WTC11 (cell line): ENCODE measurements around the gene B9D2. TPM values are rescaled to one million over a fixed set of nuclear protein-coding genes. Genes with fewer than 3 reads are reported as not detected.
A peak's percentile ranks its signal among the peaks of the same experiment; 100 is the strongest.

Experiments used
- ATAC-seq: fragments of 200-7000 bp; cut with Tn5 transposase; 2 replicates; pipeline ENCODE4 v1.10.0; 2021; ENCODE audit warnings: mild to moderate bottlenecking, moderate library complexity
- CTCF ChIA-PET: fragments of 300-600 bp; sonication (Branson Sonifier 250); formaldehyde crosslinking; loops from one replicate; lab custom pipeline; 2021; ENCODE audit warnings: antibody characterized with exemption; lab: Charles Lee
- POLR2A ChIA-PET: fragments of 350-600 bp; sonication (Branson Sonifier 250); formaldehyde crosslinking; loops from one replicate; lab custom pipeline; 2021; ENCODE audit warnings: antibody characterized with exemption; lab: Charles Lee
- DNase-seq: peaks from one replicate; pipeline ENCODE4 v3.0.0; 2021; ENCODE audit warnings: low spot score
- H3K27ac Mint-ChIP-seq: 2 replicates; pipeline ENCODE4 v1.8.0; 2021; ENCODE audit warnings: mixed read lengths
- H3K27me3 Mint-ChIP-seq: 2 replicates; pipeline ENCODE4 v1.8.0; 2021; ENCODE audit warnings: low read depth, mild to moderate bottlenecking, moderate library complexity, mixed read lengths
- H3K36me3 Mint-ChIP-seq: 2 replicates; pipeline ENCODE4 v1.8.0; 2021; ENCODE audit warnings: mixed read lengths
- H3K4me1 Mint-ChIP-seq: 2 replicates; pipeline ENCODE4 v1.8.0; 2022; ENCODE audit warnings: mixed read lengths
- H3K4me3 Mint-ChIP-seq: 2 replicates; pipeline ENCODE4 v1.8.0; 2021; ENCODE audit warnings: mild to moderate bottlenecking, moderate library complexity, mixed read lengths
- H3K9me3 Mint-ChIP-seq: 2 replicates; pipeline ENCODE4 v1.8.0; 2021; ENCODE audit warnings: mixed read lengths
- GABPB1 ChIP-seq: sonication (generic); formaldehyde crosslinking; IDR thresholded peaks from 2 replicates; pipeline ENCODE4 v1.8.1; 2023; ENCODE audit warnings: mild to moderate bottlenecking, missing genetic modification reagents
- GRHL2 ChIP-seq: fragments of 250-450 bp; sonication (Bioruptor Pico); IDR thresholded peaks from 2 replicates; pipeline ENCODE4 v1.8.0; 2022; ENCODE audit warnings: mild to moderate bottlenecking, moderate library complexity; ENCODE audit not compliant: insufficient replicate concordance, severe bottlenecking
- HMGXB4 ChIP-seq: sonication (generic); formaldehyde crosslinking; IDR thresholded peaks from 2 replicates; pipeline ENCODE4 v1.8.1; 2023; ENCODE audit warnings: mild to moderate bottlenecking, moderate library complexity, missing genetic modification reagents
- NFATC4 ChIP-seq: fragments of 250-450 bp; sonication (Bioruptor Pico); IDR thresholded peaks from 2 replicates; pipeline ENCODE4 v1.9.0; 2021; ENCODE audit warnings: mild to moderate bottlenecking
- NR2C2 ChIP-seq: sonication (generic); formaldehyde crosslinking; IDR thresholded peaks from 2 replicates; pipeline ENCODE4 v1.8.0; 2022; ENCODE audit warnings: mild to moderate bottlenecking, missing genetic modification reagents
- NR3C1 ChIP-seq: sonication (generic); formaldehyde crosslinking; conservative IDR thresholded peaks from 2 replicates; pipeline ENCODE4 v1.8.1; 2023; ENCODE audit warnings: low read depth, mild to moderate bottlenecking, missing genetic modification reagents
- SOX15 ChIP-seq: fragments of 250-450 bp; sonication (Bioruptor Pico); IDR thresholded peaks from 2 replicates; pipeline ENCODE4 v1.9.0; 2021; ENCODE audit warnings: mild to moderate bottlenecking
- SP1 ChIP-seq: sonication (generic); formaldehyde crosslinking; conservative IDR thresholded peaks from 2 replicates; pipeline ENCODE4 v1.8.1; 2022; ENCODE audit warnings: missing genetic modification reagents
- ZBTB21 ChIP-seq: sonication (generic); formaldehyde crosslinking; IDR thresholded peaks from 2 replicates; pipeline ENCODE4 v1.8.1; 2023; ENCODE audit warnings: mild to moderate bottlenecking, missing genetic modification reagents, borderline replicate concordance
- ZNF219 ChIP-seq: sonication (generic); formaldehyde crosslinking; IDR thresholded peaks from 2 replicates; pipeline ENCODE4 v1.8.0; 2023; ENCODE audit warnings: missing genetic modification reagents, mild to moderate bottlenecking, borderline replicate concordance
- ZNF263 ChIP-seq: sonication (generic); formaldehyde crosslinking; IDR thresholded peaks from 2 replicates; pipeline ENCODE4 v1.8.1; 2022; ENCODE audit warnings: low read depth, mild to moderate bottlenecking, moderate library complexity, missing genetic modification reagents
- total RNA-seq: library from RNA; stranded (reverse); gene quantifications from 3 replicates; pipeline ENCODE4 v1.2.3, GENCODE V29; 2021
- TF ChIP-seq, protein P1 (sequence below): fragments of 250-450 bp; sonication (Bioruptor Pico); IDR thresholded peaks from 2 replicates; pipeline ENCODE4 v1.9.0; 2021; ENCODE audit warnings: mild to moderate bottlenecking, borderline replicate concordance
- TF ChIP-seq, protein P2 (sequence below): sonication (generic); formaldehyde crosslinking; IDR thresholded peaks from 2 replicates; pipeline ENCODE4 v1.8.0; 2023; ENCODE audit warnings: missing genetic modification reagents, mild to moderate bottlenecking, borderline replicate concordance
- TF ChIP-seq, protein P3 (sequence below): sonication (generic); formaldehyde crosslinking; IDR thresholded peaks from 2 replicates; pipeline ENCODE4 v1.8.1; 2023; ENCODE audit warnings: mild to moderate bottlenecking, missing genetic modification reagents, moderate library complexity

The B9D2 gene
- total RNA-seq, 1 experiment from 2014 or later, result 4.7 TPM

GRCh38 chr19:41362143-41362847 is 1.7 kb downstream of the B9D2 start:
- Mint-ChIP-seq H3K27ac (no peak overlapping the region), H3K4me1 (peaks cover 6% of the 10 kb centered on the region; the same call in 1 of the 2 replicates), H3K36me3 (no peaks in the 10 kb centered on the region), H3K27me3 (no peaks in the 10 kb centered on the region), H3K4me3 (peak overlapping the region; percentile 90; the same call in 1 of the 2 replicates), H3K9me3 (no peaks in the 10 kb centered on the region)
- no peak for ATAC-seq
- no peak for DNase-seq
- TF ChIP-seq GABPB1, result no peak
- no peak for TF ChIP-seq GRHL2 (CRISPR knock-in tag)
- no peak for TF ChIP-seq NFATC4 (CRISPR knock-in tag)
- TF ChIP-seq, protein P1, sequence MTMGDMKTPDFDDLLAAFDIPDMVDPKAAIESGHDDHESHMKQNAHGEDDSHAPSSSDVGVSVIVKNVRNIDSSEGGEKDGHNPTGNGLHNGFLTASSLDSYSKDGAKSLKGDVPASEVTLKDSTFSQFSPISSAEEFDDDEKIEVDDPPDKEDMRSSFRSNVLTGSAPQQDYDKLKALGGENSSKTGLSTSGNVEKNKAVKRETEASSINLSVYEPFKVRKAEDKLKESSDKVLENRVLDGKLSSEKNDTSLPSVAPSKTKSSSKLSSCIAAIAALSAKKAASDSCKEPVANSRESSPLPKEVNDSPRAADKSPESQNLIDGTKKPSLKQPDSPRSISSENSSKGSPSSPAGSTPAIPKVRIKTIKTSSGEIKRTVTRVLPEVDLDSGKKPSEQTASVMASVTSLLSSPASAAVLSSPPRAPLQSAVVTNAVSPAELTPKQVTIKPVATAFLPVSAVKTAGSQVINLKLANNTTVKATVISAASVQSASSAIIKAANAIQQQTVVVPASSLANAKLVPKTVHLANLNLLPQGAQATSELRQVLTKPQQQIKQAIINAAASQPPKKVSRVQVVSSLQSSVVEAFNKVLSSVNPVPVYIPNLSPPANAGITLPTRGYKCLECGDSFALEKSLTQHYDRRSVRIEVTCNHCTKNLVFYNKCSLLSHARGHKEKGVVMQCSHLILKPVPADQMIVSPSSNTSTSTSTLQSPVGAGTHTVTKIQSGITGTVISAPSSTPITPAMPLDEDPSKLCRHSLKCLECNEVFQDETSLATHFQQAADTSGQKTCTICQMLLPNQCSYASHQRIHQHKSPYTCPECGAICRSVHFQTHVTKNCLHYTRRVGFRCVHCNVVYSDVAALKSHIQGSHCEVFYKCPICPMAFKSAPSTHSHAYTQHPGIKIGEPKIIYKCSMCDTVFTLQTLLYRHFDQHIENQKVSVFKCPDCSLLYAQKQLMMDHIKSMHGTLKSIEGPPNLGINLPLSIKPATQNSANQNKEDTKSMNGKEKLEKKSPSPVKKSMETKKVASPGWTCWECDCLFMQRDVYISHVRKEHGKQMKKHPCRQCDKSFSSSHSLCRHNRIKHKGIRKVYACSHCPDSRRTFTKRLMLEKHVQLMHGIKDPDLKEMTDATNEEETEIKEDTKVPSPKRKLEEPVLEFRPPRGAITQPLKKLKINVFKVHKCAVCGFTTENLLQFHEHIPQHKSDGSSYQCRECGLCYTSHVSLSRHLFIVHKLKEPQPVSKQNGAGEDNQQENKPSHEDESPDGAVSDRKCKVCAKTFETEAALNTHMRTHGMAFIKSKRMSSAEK (CRISPR knock-in tag), result no peak
- TF ChIP-seq HMGXB4 (CRISPR knock-in tag), result no peak
- TF ChIP-seq ZNF219 (CRISPR knock-in tag), result no peak
- TF ChIP-seq, protein P2, sequence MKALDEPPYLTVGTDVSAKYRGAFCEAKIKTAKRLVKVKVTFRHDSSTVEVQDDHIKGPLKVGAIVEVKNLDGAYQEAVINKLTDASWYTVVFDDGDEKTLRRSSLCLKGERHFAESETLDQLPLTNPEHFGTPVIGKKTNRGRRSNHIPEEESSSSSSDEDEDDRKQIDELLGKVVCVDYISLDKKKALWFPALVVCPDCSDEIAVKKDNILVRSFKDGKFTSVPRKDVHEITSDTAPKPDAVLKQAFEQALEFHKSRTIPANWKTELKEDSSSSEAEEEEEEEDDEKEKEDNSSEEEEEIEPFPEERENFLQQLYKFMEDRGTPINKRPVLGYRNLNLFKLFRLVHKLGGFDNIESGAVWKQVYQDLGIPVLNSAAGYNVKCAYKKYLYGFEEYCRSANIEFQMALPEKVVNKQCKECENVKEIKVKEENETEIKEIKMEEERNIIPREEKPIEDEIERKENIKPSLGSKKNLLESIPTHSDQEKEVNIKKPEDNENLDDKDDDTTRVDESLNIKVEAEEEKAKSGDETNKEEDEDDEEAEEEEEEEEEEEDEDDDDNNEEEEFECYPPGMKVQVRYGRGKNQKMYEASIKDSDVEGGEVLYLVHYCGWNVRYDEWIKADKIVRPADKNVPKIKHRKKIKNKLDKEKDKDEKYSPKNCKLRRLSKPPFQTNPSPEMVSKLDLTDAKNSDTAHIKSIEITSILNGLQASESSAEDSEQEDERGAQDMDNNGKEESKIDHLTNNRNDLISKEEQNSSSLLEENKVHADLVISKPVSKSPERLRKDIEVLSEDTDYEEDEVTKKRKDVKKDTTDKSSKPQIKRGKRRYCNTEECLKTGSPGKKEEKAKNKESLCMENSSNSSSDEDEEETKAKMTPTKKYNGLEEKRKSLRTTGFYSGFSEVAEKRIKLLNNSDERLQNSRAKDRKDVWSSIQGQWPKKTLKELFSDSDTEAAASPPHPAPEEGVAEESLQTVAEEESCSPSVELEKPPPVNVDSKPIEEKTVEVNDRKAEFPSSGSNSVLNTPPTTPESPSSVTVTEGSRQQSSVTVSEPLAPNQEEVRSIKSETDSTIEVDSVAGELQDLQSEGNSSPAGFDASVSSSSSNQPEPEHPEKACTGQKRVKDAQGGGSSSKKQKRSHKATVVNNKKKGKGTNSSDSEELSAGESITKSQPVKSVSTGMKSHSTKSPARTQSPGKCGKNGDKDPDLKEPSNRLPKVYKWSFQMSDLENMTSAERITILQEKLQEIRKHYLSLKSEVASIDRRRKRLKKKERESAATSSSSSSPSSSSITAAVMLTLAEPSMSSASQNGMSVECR (CRISPR knock-in tag), result no peak
- TF ChIP-seq, protein P3, sequence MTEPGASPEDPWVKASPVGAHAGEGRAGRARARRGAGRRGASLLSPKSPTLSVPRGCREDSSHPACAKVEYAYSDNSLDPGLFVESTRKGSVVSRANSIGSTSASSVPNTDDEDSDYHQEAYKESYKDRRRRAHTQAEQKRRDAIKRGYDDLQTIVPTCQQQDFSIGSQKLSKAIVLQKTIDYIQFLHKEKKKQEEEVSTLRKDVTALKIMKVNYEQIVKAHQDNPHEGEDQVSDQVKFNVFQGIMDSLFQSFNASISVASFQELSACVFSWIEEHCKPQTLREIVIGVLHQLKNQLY (CRISPR knock-in tag), result no peak
- no peak for TF ChIP-seq SP1 (CRISPR knock-in tag)
- TF ChIP-seq NR3C1 (CRISPR knock-in tag), result no peak
- TF ChIP-seq NR2C2 (CRISPR knock-in tag), result no peak
- TF ChIP-seq ZBTB21, result no peak
- no peak for TF ChIP-seq ZNF263 (CRISPR knock-in tag)
- no peak for TF ChIP-seq SOX15 (CRISPR knock-in tag)
- POLR2A ChIA-PET, result interaction anchor here (1.7 kb wide), 1 partner anchor 52 kb away, joined by 5 read pairs; the partner anchor contains the start of gene CCDC97
- CTCF ChIA-PET, result interaction anchor here (0.6 to 4.4 kb wide), 3 partner anchors 9 to 251 kb away, joined by 3 to 103 read pairs (median 4); partner anchors contain the start of gene TGFB1
